Daoy (cell line): ENCODE results near the gene TNFRSF6B. TPM values are rescaled to one million over a fixed set of nuclear protein-coding genes. Genes with fewer than 3 reads are reported as not detected.

Source experiments
- DNase-seq: peaks from one replicate; pipeline ENCODE4 v3.0.0-alpha.2; 2015; ENCODE audit warnings: low read depth
- total RNA-seq: library from RNA; depleted of rRNA; stranded (reverse); fragments of >200 nt; shearing (Covaris generic); gene quantifications from 2 replicates; pipeline ENCODE4 v1.2.3, GENCODE V29; 2014

Gene TNFRSF6B
- total RNA-seq, 1 experiment from 2014 or later = 12.6 TPM

GRCh38 chr20:63737945-63738686 lies 41.7 kb downstream of the TNFRSF6B start:
- DNase-seq = no peak

DNA sequence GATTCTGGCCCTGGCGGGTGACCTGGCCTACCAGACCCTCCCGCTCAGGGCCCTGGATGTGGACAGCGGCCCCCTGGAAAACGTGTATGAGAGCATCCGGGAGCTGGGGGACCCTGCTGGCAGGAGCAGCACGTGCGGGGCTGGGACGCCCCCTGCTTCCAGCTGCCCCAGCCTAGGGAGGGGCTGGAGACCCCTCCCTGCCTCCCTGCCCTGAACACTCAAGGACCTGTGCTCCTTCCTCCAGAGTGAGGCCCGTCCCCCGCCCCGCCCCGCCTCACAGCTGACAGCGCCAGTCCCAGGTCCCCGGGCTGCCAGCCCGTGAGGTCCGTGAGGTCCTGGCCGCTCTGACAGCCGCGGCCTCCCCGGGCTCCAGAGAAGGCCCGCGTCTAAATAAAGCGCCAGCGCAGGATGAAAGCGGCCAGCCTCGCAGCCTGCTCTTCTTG lies 42.3 kb downstream of the TNFRSF6B start:
- no peak for DNase-seq

GRCh38 chr20:63739130-63740069 lies 42.9 kb downstream of the TNFRSF6B start, which contains the start of gene SLC2A4RG:
Gene SLC2A4RG (plus strand): TSS chr20:63739776. CDS start chr20:63739913, 137 bp downstream.
- peak; percentile 84 for DNase-seq

DNA sequence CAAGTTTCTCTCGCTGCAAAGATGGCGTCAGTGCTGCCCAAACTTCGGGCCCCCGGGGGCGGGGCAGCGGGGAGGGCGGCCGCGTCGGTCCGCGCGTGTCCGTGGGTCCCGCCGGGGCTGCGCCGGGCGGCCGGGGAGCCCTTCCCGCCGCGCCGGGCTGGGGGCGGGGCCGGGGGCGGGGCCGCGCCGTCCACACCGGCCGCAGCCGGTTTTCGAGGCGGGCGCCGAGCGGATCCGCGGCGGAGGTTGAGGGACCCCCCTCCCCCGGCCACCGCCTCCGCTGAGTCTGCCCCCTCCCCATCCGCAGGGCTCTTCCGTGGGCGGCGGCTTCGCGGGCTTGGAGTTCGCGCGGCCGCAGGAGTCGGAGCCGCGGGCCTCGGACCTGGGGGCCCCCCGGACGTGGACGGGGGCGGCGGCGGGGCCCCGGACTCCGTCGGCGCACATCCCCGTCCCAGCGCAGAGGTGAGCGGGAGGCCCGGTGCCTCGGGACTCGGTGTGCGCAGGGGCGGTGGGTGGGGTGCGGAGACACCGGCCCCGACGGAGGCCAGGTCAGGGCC lies 43.7 kb downstream of the TNFRSF6B start:
- peak; percentile 35 for DNase-seq

- DNase-seq = peak; percentile 83
Measured at GRCh38 chr20:63740627-63741353, 44.3 kb downstream of the TNFRSF6B start.

GRCh38 chr20:63741354-63741675 lies 44.9 kb downstream of the TNFRSF6B start:
- DNase-seq = no peak

- DNase-seq = no peak
Measured at GRCh38 chr20:63741676-63742380, 45.4 kb downstream of the TNFRSF6B start.

GRCh38 chr20:63742381-63743024 lies 46.1 kb downstream of the TNFRSF6B start:
- no peak for DNase-seq

GRCh38 chr20:63743210-63743970 lies 46.9 kb downstream of the TNFRSF6B start:
- DNase-seq = no peak

DNA sequence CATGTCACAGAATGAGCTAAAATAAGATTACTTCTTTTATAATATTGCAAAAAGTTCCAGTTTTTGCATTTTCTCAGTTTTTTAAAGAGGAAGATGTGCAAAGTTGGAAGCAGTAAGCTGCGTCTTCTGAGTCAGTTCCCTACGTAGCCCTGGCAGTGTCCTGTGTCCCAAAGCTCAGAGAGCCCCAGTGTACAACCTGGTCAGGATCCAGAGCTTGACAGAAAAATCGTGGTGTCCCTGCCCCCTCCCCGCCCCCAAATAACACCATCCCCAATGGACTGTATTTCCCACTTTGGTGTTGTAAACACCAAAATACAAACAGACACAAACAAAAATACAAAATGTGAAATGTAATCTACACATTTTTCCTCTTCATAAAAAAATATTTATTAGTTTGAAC lies 47.7 kb downstream of the TNFRSF6B start:
- DNase-seq = no peak

DNA sequence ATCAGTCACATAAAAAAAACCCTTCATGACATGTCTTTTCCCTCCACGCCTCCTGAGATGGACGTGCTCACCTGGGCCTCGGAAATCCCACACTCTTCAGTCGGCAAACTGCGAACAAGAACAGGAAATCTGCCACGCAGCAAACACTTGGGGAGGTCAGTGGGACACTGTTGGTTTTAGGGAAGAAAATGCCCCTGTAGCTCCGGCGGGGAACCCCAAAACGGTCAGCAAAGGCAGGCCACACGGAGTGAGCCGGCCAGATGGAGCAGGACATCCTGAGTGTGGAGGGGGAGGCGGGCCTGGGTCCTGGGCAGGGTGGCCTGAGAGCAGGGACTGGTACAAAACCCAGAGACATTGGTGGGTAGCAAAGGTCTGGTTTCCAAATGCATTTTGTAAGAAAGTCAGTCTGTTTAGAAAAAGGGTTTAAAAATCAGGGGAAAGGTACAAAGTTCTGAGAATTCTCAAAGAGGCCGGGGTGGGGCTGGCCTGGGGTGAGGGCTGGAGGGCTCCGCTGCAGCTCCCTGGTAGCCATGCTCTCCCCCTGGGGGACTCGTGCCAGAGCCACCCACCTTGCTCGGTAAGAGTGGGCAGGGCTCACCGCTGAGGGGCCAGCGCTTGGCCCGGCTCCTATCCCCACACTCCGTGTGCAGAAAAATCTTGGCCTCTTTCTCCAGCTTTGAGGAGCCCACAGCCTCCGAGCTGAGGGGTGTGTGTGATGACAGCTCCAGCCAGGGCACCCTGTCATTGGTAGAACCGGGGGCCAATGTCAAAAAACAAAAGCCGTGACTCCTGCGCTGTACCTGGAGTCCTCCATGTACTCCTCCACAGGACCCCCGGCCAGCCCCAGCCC lies 48.3 kb downstream of the TNFRSF6B start:
- DNase-seq = no peak

DNA sequence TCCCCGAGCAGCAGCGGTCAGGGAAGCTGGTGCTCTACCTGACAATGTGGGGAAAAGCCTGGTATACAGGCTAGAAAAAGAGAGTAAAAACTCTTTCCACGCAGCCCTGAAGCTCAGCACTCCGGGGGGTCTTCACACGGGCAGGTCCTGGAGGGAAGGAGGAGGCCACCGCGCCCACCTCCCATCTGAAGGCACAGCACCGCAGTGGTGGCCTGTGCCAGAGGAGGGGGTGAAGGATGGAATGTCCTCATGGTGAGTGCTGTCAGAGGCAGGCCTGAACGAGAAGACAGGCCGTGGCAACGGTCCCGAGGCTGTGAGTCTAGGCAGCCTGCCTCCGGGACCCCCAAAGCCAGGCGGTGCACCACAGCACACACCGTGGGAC lies 49.0 kb downstream of the TNFRSF6B start:
- no peak for DNase-seq

DNA sequence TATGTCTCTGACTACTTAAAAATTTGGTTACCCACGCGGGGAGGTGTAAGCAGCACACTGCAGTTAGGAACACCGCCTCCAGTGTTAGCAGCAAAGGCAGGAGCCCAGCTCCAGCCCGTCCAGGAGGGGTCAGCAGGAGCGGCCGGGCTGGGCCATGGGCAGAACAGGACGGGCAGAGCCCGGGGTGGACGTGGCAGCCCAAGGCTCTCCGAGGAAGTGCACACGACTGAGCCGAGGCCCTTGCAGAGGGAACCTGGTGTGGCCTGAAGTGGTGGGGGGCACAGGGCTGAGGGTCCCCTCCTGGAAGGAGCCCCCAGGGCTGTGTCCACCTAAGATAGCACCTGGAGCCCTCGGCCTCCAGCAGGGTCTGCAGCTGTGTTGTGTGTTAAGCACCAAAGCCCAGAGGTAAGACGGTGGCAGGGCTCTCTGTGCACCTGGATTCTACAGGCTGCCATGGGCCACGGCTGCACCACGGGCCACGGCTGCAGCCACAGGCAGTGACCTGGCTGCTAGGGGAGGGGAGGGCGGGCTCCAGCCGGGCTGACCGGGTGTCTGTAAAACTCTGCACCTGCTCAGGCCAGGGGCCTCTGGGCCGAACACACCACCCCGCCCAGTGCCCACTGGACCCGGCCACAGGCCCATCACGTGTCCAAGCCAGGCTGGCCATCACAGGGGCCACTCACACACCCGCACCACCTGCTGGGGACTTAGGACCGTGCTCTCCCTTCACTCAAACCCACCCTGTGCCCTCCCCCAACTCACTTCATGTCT lies 49.7 kb downstream of the TNFRSF6B start:
- DNase-seq = no peak

GRCh38 chr20:63746751-63747315 lies 50.4 kb downstream of the TNFRSF6B start:
- DNase-seq = no peak

DNA sequence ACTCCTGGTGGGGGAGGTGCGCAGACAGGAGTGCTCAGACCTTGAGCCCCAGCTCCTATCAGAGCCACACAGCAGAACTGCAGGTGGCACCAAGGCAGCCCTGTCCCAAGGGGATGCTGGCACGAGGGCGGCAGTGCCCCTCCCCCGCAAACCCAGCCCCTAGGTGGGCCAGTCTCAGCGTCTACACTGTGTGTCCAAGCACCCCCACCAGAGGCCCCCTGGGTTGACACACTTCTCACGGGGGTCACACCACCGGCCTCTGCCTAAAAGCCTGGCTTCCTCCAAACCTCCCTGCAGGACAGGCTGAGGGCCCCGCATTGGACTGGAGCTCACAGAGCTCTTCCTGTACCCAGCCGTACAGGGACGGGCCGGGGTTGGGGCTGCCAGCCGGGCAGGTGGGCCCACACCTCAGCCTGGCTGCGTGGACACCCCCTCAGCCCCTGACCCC lies 51.2 kb downstream of the TNFRSF6B start:
- no peak for DNase-seq
